Spleen (tissue), 7 donors: Measurements from ENCODE around the gene DHX9.

Experiments used
- CTCF ChIP-seq, 11 experiments: fragments of 200-600 bp in 7 of 11; fragments of 450-650 bp in 4 of 11; sonication (generic) in 4 of 11; IDR thresholded peaks in 8 of 11; conservative IDR thresholded peaks in 3 of 11; 1 replicate in 7 of 11; 2 replicates in 4 of 11; pipeline versions ENCODE4 v1.4.0 to v1.8.0; 2016 to 2021; ENCODE audit warnings: antibody characterized with exemption in 11 of 11, inconsistent platforms in 4 of 11, mild to moderate bottlenecking in 1 of 11
- POLR2AphosphoS5 ChIP-seq, 3 donors: sonication (generic); formaldehyde crosslinking; IDR thresholded peaks; one replicate each; pipeline ENCODE4 v1.5.1; 2017; ENCODE audit warnings: antibody characterized with exemption in 3 of 3
- donor health status: DM: no; HTN: no; CAD: no; lungs with moderate emphysema.
- donor health status: DM: no; HTN: no; CAD: no.
- donor health status: DM: no; HTN: no; CAD: no.

GRCh38 chr1:182863940-182864339, 24.8 kb downstream of the DHX9 start:
- TF ChIP-seq CTCF (IDR thresholded peaks at IDR 0.05 in 8 of 11, conservative IDR thresholded peaks at IDR 0.05 in 3 of 11) (no peak), POLR2AphosphoS5 (IDR thresholded peaks at IDR 0.05) (no peak)
